NCI-H446 (cell line): Measurements from ENCODE around the gene KRTAP4-8.
"Not testable (repeated sequence)": the region's sequence is repeated elsewhere in the genome, so short reads cannot be mapped to it uniquely, and the experiment has no call there.

Experiments
- DNase-seq, 2 experiments: peaks; one replicate each; lab custom pipeline; 2025; lab: John Stamatoyannopoulos, UW

The KRTAP4-8 gene

DNA sequence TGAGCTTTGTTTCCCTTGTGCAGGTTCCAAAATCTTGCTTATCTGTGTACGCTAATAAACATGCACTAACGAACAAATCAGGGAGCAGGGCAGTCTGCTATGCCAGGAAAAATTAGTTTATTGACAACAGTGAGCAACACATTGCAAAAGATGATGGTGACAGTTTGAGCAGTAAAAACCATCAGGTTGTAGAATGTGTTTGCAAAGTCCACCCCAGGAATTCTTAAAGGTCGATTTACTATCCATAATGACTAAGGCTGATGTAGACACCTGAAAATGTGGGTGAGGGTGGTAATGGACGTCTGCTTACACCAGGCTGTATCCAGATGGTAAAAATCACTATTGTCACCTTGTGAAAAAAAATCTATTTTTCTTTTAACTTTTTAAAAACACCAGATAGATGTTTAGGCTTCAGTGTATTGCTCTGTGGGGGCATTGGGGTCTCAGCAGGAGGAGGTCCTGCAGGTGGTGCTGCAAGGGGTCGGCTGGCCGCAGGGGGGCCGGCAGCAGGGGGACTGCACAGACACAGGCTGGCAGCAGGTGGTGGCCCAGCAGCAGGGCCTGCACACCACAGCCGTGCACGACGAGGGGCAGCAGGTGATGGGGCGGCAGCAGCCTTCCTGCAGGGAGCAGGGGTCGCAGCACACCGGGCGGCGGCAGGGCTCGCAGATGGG is 32.8 kb downstream of the KRTAP4-8 start:
- DNase-seq = not testable (repeated sequence)

DNA sequence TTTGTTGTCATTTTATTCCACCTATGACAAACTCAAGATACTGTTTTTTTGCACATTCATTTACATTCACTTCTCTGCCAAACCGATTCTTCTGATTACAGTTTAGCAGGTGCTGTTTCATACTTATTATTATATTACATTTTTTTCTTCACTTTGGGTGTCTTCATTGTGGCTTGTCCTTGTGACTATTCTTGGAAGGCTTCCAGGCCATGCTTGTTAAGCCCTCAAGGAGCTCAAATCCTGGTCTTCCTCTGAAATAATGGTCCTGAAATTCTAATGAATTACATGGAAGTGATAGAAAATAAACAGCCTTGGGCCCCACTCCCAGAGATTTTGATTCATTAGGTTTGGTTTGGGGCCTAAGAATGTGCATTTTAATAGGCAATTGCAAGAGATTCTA is 33.6 kb downstream of the KRTAP4-8 start:
- no peak for DNase-seq

DNA sequence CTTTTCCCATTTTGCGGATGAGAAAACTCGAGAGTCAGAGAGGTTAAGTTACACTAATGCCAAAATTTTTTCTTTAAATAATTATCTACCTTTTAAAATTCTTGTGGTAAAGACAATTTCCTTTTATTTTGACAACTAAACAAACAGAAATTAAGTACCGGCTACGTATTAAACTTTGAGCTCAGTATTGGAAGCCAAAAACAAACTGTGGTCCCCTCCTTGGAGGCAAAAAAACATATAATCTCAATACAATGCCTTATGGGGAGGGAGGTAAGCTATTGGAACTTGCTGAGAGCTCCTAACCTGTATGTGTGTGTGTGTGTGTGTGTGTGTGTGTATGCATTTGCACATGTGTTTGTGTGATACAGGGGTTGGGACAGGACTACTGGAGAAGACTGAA is 34.5 kb downstream of the KRTAP4-8 start:
- DNase-seq = no peak

DNA sequence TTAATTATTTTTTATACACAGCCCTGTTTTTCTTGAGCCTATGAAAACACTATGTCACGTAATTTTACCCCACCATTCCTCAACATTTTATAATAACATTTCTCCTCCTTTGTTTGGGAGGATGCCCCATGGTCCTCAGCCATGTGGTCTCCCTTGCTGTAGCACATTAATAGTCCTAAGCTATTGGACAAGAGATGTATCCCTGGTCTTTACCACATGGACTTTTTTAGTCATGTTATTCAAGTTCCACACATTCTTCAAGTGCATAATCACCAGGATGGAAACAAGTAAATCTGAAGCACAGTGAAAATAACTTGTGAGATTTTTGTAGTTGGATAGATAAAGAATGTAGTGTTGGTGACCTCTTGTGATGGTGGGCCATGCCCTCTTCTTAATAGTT is 36.0 kb downstream of the KRTAP4-8 start:
- no peak for DNase-seq

DNA sequence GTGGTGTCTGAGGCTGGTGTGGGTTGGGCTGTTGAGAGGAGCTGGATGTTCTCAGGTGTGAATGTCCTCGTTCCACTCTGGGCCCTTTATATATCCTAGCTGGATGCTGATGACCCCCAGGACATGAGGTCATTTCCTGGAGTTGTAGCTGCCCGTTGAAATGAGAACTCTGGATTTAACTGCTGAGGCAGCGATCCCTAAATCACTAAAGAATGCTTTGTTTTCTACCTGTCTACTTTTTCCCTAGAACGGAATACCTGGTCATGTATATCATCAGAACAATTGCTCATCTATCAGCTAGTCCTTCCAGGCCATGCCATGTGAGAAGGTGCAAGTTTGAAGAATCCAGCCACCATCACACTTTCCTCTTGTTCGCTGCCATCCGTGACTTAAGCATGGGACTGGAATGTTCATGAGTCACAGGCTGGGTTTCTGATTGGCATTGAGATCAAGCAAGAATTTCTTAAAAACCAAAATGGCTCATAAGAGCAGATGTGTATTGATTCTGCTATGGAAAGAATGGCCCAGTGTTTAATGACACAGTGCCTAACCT is 37.8 kb downstream of the KRTAP4-8 start, which contains the start of gene KRTAP2-3:
TSS of gene KRTAP2-3 (minus strand) at position 63 of the 553 bp plus-strand sequence. CDS start 64 bp downstream, outside the sequence.
- DNase-seq = no peak

DNA sequence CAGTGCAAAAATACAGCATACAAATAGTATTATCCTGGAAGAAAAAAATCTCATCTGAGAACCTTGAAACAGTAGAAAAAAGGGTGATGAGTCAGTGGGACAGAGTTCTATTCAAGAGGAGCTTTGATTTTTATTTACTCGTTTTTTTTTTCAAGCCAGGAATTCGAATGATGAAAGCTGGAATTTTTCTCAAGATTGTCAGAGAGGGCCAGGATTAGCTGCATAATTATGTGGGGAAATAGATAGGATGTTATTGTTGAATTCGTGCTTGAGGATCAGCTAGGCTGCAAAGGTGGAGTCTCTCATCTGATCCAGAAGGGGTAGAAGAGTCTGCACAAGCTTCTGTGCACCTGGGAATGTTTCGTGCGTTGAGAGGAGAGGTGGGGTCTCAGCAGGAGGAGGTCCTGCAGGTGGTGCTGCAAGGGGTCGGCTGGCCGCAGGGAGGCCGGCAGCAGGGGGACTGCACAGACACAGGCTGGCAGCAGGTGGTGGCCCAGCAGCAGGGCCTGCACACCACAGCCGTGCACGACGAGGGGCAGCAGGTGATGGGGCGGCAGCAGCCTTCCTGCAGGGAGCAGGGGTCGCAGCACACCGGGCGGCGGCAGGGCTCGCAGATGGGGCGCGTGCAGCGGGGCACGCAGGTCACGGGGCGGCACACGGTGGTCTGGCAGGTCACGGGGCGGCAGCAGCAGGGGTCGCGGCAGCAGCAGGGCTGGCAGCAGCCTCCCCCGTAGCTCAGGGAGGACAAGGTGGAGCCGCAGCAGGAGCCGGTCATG is 38.5 kb downstream of the KRTAP4-8 start:
- not testable (repeated sequence) for DNase-seq

DNA sequence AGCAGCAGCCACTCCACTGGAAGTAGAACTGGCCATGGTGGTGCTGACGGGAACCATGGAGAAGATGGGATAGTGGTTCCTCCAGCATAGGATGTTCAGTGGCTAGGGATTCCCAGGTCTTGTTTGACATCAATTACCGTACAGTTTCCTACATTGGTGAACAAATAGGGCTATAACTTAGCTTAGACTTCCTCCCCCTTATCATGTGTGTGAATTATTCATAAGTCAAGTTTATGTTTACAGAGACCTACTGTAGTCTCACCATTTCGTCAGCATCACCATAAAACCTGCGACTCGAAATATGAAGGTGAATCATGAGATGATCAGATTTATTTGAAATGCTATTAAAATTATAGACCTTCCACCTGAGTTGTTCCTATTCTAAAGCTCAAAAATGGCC is 39.2 kb downstream of the KRTAP4-8 start:
- DNase-seq = no peak

DNA sequence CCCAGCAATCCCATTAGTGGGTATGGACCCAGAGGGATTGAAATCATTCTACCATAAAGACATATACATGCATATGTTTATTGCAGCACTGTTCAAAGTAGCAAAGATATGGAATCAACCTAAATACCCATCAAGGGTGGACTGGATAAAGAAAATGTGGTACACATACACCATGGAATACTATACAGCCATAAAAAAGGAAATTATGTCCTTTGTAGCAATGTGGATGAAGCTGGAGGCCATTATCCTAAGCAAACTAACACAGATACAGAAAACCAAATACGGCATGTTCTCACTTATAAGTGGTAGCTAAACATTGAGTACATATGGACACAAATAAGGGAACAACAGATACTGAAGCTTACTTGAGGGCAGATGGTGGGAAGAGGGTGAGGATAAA is 40.4 kb downstream of the KRTAP4-8 start:
- DNase-seq = no peak

DNA sequence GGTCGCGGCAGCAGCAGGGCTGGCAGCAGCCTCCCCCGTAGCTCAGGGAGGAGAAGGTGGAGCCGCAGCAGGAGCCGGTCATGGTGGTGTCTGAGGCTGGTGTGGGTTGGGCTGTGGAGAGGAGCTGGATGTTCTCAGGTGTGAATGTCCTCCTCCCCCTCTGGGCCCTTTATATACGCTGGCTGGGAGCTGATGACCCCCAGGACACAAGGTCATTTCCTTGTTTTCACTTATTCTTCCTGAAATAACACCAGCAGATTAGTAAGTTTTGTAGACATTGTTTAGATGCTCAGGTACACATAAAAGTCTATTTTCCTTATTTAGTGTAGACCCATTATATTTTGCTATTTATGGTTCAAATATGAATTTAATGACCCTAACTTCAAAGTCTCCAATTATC is 42.8 kb downstream of the KRTAP4-8 start, which contains the start of gene KRTAP2-2:
TSS of gene KRTAP2-2 (minus strand) at position 101 of the 400 bp plus-strand sequence. CDS start at position 82, 19 bp downstream.
- DNase-seq = not testable (repeated sequence)

DNA sequence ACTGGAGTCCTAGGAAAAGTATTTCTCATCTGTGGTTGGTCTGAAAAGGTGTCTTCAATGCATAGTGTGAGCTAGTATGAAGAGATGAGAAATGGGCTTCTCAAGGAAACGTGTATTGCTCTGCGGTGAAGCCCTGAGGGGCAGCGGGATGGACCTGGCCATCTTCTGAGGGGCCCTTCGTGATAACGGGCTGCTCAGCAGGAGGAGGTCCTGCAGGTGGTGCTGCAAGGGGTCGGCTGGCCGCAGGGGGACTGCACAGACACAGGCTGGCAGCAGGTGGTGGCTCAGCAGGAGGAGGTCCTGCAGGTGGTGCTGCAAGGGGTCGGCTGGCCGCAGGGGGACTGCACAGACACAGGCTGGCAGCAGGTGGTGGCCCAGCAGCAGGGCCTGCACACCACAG is 43.4 kb downstream of the KRTAP4-8 start:
- DNase-seq = not testable (repeated sequence)

DNA sequence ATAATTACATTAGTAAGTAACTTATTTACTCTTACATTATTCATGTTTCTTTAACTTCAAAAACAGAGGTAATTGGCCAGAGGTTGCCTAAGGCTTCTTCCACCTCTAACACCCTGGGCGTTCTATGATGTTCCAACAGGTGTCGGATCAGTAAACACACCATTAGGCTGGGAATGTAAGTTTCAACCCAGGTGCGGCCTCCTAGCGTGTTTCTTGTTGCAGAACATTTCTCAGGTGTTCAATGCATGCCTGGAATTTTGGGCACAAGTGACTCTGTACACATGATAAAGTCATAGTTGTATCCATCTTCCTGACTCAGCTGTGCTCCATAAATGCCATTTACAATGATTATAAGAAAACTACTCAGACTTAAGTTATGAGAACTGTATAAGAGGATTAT is 43.9 kb downstream of the KRTAP4-8 start:
- no peak for DNase-seq

DNA sequence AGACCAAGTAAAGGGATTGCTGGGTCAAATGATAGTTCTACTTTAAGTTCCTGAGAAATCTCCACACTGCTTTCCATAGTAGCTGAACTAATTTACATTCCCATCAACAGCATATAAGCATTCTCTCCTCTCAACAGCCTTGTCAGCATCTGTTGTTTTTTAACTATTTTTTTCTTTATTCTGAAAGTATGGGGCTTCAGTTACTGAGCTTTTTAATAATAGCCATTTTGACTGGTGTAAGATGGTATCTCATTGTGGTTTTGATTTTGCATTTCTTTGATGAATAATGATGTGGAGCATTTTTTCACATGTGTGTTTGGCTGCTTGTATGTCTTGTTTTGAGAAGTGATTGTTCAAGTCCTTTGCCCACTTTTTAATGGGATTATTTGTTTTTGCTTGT is 45.4 kb downstream of the KRTAP4-8 start:
- DNase-seq = no peak

DNA sequence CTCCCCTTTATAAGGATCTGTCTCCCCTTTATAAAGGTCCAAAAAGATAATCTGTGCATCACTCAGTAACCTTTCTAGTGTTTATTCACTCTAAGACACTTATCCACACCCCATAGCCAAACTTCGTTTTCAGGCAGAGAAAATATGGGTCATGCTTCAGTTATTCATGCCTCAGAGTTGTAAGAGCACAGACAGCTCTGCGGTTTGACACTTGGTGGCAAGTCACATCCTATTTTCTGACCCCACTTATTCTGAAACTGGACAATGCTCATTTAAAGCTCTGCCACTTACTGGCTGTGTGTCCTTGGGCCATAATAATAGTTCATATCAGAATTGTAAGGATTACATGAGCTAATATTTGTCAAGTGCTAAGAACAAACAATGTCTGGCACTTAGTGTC is 48.8 kb downstream of the KRTAP4-8 start:
- no peak for DNase-seq

DNA sequence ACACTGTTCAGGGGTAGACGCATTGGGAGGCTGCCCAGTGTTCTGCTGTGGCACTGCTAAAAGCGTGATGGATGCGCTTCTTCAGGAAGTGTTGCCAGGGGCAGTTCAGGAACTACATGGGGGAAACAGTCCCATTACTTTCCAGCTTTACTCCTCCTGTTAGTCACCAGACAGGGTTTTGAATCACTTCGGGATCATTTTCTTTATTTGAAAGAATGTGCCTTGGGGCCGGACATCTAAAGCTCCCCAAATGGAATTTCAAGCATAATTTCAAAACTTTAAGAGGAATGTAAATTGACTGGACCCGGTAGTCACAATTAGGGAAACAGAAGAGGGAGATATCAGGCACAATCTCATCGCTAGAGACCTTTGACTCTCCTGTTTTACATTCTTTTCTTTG is 49.5 kb downstream of the KRTAP4-8 start:
- DNase-seq = no peak
